Measurements from ENCODE around the gene CCDC50.

The CCDC50 gene, protein sequence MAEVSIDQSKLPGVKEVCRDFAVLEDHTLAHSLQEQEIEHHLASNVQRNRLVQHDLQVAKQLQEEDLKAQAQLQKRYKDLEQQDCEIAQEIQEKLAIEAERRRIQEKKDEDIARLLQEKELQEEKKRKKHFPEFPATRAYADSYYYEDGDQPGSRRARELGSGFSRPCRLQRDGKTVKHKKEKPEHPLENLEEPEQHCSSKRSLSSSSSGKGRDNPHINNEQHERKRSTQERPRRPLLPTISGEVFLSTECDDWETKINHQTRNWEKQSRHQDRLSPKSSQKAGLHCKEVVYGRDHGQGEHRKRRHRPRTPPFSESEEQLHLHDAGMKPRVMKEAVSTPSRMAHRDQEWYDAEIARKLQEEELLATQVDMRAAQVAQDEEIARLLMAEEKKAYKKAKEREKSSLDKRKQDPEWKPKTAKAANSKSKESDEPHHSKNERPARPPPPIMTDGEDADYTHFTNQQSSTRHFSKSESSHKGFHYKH

DNA sequence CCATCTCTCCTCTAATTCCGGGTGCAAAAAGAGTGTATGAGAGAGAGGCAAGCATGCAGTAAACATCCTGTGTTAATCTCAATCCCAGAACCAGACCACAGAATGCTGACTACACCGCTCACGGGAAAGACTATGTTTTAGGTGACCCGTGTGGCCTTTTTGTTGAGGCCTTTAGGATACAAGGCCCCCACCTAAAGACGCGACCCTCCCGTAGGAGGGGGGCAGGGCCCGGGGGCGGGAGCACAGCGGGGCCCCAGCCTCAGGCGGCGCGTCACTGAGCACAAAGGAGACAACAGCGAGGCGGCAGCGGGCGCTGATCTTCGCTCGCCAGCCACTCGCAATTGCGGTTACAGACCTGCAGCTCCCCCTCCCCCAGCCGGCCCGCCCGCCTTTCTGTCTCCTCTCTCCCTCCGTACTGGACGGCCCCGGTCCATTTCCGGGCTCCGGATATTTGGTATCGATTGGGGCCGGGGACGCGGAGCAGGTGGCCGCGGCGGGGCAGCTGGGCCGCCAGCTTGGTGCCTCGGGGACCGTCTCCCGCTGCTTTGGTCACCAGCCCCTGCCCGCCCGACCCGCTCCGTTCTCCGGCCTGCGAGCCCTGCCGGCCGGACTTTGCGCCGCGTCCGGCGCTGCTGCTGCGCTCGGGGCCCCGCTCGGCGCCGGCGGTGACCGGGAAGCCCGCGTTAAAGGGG, at the start of gene CCDC50:
Gene CCDC50, plus strand, starts transcription at position 433 of the 692 bp plus-strand sequence. CDS start 281 bp downstream, outside the sequence.
- H3K9ac ChIP-seq (ENCODE audit: low read depth, low read length) = peak within 1 kb of the TSS; percentile 86
- no peaks in the 10 kb centered on the region for H3K36me3 ChIP-seq (ENCODE audit: insufficient read depth, low read length)

DNA sequence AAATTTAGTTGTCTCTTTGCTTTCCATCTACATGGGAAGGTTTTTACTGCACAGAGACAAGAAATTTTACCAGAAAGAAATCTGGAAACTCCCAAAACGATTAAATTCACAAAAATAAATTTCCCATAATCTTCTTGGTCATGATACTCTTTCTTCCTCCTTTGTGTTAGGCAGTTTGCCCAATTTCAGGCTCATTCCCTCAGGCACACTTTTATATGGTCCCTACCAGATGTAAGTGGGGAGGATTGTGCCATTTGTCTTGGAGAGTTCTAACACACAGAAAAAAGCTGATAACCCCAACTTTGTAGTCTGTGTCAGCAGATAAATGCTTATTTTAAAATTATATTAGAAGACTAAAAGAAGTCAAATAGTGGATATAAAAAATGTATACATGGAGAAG, 49.1 kb upstream of the CCDC50 start:
- H3K36me3 ChIP-seq (ENCODE audit: insufficient read depth, low read length) = no peaks in the 10 kb centered on the region
- H3K9me3 ChIP-seq (ENCODE audit: control insufficient read depth, insufficient read depth, low read length) = no peaks in the 10 kb centered on the region
- no peaks in the 10 kb centered on the region for H3K4me1 ChIP-seq (ENCODE audit: insufficient read depth, low read length)
- H3K9ac ChIP-seq (ENCODE audit: low read depth, low read length) = no peak overlapping the region

More for the DNA sequence above, at the start of gene CCDC50:
- Histone ChIP-seq H3K4me1 (ENCODE audit: insufficient read depth, low read length) (peaks cover 20% of the 10 kb centered on the region), H3K9me3 (ENCODE audit: control insufficient read depth, insufficient read depth, low read length) (no peaks in the 10 kb centered on the region)

DNA sequence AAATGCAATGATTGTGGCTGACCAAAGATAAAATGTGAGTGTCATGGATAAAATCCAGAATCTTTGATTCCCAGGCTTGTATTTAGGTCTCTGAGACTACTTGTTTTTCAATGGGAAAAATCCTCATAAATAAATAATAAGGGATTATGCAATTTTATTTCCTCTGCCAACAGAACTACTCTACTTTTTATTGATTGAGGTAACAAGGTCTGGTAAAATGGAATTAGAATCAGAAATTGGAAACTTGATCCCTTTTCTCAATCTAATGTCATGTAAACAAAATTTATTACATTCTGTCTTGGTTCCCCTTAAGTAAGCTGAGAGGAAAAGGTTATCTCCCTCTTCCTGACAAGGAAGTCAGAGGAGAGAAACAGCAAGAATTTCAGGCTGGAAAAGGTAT, 48.3 kb upstream of the CCDC50 start:
- H3K36me3 ChIP-seq (ENCODE audit: insufficient read depth, low read length) = no peaks in the 10 kb centered on the region
- no peak overlapping the region for H3K9ac ChIP-seq (ENCODE audit: low read depth, low read length)
- no peaks in the 10 kb centered on the region for H3K9me3 ChIP-seq (ENCODE audit: control insufficient read depth, insufficient read depth, low read length)
- H3K4me1 ChIP-seq (ENCODE audit: insufficient read depth, low read length) = no peaks in the 10 kb centered on the region

DNA sequence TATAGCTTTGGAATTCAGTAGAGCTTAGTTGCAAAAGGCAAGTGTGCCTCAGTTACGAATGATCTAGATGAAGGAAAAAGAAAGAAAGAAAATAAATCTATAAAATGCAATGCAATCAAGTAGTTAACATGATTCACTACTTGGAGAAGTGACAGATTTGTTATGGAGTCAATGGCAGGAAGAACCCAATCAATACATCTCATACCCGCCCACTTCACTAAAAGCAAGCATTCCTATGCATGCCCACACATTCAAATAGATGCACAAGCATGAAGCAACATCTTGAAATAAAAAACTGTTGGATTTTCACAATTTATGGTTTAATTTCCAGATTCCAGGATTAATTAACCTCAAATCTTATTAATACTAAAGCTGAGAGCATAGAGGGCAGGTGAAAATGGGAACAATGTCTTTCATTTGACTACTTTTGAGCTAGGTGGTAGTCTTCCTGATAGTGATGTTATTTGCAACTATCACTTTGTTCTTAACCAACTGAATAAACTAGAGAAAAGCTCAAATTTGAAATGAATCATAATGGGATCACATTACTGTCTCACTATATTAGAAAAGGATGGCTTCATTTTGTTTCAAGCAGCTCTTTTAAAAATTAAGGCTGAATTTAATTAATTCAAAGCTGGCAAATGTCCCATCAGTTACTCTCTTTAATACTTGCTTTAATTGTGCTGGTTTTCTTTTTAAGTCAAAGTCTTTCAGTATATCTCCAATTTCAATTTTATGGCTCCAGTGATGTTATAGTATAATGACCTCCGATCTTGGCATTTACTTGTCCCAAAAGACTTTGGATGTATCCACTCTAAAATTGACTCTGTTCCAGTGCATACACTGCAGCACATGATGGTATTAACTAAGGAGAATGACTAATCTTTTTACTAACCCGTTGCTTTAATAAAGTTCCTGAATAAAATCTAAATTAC, 46.7 kb upstream of the CCDC50 start:
- no peak overlapping the region for H3K9ac ChIP-seq (ENCODE audit: low read depth, low read length)
- H3K9me3 ChIP-seq (ENCODE audit: control insufficient read depth, insufficient read depth, low read length) = no peaks in the 10 kb centered on the region
- no peaks in the 10 kb centered on the region for H3K4me1 ChIP-seq (ENCODE audit: insufficient read depth, low read length)
- H3K36me3 ChIP-seq (ENCODE audit: insufficient read depth, low read length) = no peaks in the 10 kb centered on the region

DNA sequence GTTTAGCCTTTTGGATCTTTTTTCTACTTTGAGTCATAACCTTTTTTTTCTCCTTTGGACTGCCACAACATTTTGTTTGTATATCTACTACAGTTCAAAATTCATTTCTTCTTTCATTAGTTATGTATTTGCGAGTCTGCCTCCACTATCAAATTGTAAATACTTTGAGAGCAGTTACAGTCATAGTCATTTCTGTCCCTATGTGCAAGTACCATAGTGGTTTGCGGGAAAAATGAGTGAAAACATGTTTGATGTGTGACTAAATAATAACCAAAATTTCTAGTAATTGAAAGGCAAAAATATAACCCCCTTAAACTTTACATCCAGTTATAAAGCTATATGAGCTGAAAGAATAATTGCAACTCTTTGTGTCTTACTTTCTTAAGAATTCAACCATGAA, 45.8 kb upstream of the CCDC50 start:
- no peaks in the 10 kb centered on the region for H3K9me3 ChIP-seq (ENCODE audit: control insufficient read depth, insufficient read depth, low read length)
- no peaks in the 10 kb centered on the region for H3K36me3 ChIP-seq (ENCODE audit: insufficient read depth, low read length)
- no peaks in the 10 kb centered on the region for H3K4me1 ChIP-seq (ENCODE audit: insufficient read depth, low read length)
- H3K9ac ChIP-seq (ENCODE audit: low read depth, low read length) = no peak overlapping the region

DNA sequence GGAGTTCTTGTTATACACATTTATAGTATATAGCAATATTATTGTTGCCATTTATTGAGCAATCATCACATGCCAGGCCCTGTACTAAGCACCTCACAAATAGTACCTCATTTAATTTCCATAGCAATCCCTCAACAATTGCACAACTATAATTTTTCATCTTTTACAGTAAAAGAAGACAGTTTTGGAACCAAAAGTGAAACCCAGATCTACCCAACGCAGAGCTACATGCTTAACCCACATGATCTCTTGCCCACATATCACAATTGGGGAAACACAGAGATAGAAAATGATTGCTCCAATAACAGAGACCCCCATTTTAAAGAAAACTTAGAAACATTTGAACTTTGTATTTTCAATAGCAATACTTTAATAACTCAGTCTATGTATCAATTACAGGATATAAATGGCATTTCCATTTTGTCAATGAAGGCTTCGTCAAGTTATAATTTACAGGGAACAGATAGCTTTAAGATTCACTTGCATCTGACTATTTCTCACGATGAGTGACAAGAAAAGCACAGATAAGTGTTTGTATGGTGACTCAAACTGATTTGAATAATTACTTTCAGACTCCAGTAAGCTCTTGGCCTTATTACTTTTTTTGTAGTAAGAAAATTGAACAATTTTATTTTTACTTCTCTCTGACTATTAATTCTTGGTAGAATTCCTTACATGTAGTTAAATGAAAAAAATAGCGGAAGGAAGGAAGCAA, 38.7 kb upstream of the CCDC50 start:
- H3K36me3 ChIP-seq (ENCODE audit: insufficient read depth, low read length) = no peaks in the 10 kb centered on the region
- H3K4me1 ChIP-seq (ENCODE audit: insufficient read depth, low read length) = no peaks in the 10 kb centered on the region
- H3K9ac ChIP-seq (ENCODE audit: low read depth, low read length) = no peak overlapping the region
- H3K9me3 ChIP-seq (ENCODE audit: control insufficient read depth, insufficient read depth, low read length) = no peaks in the 10 kb centered on the region

DNA sequence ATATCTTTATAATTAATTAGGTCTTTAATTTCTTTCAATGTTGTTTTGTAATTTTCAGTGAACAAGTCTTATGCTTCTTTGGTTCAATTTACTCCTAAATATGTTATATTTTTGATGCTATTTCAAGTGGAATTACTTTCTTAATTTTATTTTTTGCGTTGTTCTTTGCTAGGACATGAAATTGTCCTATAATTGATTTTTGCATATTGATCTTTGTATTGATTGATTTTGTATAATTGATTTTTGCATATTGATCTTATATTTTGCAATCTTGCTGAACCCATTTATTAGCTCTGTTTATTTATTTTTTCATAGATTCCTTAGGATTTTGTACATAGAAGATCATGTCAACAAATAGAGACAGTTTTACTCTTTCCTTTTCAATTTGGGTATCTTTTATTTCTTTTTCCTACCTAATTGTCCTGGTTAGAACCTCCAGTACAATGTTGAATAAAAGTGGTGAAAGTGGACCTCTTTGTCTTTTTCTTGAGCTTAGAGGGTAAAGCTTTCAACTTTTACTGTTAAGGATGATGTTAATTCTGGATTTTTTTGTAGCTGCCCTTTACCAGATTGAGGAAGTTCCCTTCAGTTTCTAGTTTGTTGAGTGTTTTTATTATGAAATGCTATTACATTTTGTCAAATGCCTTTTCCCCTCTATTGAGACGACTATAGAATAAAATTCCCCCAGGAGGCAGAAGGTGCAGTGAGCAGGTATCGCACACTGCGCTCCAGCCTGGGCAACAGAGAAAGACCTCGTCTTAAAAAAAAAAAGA, 36.8 kb upstream of the CCDC50 start:
- H3K9ac ChIP-seq (ENCODE audit: low read depth, low read length) = no peak overlapping the region
- H3K9me3 ChIP-seq (ENCODE audit: control insufficient read depth, insufficient read depth, low read length) = no peaks in the 10 kb centered on the region
- H3K36me3 ChIP-seq (ENCODE audit: insufficient read depth, low read length) = no peaks in the 10 kb centered on the region
- no peaks in the 10 kb centered on the region for H3K4me1 ChIP-seq (ENCODE audit: insufficient read depth, low read length)

DNA sequence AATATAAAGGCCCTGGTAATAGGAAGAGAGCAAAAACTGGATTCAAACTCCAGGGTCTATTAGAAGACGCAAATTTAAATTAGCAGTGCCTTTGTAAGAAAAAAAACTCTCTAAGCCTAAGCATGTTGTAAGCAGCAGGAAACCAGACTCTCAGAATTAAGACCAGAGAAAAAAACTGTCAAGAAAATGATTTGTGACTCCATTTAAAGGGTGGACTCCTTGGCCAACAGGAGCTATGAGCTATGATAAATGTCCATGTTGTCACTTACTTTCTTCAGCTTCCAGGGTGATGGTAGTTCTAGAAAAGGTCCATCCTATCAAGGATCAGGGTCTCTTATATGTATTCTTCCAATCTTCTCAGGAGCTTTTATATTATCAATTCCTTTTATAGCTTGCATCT, 34.9 kb upstream of the CCDC50 start:
- Histone ChIP-seq H3K9ac (ENCODE audit: low read depth, low read length) (no peak overlapping the region), H3K4me1 (ENCODE audit: insufficient read depth, low read length) (no peaks in the 10 kb centered on the region), H3K36me3 (ENCODE audit: insufficient read depth, low read length) (no peaks in the 10 kb centered on the region), H3K9me3 (ENCODE audit: control insufficient read depth, insufficient read depth, low read length) (no peaks in the 10 kb centered on the region)

DNA sequence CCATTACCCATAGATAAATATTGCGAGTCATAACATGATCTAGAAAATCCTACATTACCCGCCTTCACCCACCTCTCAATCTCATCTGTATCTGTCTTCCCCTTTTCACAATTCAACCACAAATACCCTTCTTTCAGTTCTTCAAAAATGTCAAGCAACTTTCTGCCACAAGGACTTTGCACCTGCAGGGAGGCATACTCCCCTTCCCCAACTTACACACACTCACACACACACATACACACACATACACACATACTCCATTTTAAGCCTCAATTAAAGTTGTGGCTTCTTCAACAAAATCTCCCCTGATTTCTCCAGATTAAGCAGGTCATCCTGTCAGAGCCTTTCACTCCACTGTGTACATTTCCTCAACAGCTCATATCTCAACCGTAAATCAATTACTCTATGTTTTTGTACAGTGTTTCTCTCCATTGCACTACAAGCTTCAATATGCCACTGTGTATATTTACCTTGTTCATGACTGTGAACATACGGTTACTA, 33.1 kb upstream of the CCDC50 start:
- no peaks in the 10 kb centered on the region for H3K9me3 ChIP-seq (ENCODE audit: control insufficient read depth, insufficient read depth, low read length)
- H3K4me1 ChIP-seq (ENCODE audit: insufficient read depth, low read length) = no peaks in the 10 kb centered on the region
- H3K36me3 ChIP-seq (ENCODE audit: insufficient read depth, low read length) = no peaks in the 10 kb centered on the region
- H3K9ac ChIP-seq (ENCODE audit: low read depth, low read length) = no peak overlapping the region

DNA sequence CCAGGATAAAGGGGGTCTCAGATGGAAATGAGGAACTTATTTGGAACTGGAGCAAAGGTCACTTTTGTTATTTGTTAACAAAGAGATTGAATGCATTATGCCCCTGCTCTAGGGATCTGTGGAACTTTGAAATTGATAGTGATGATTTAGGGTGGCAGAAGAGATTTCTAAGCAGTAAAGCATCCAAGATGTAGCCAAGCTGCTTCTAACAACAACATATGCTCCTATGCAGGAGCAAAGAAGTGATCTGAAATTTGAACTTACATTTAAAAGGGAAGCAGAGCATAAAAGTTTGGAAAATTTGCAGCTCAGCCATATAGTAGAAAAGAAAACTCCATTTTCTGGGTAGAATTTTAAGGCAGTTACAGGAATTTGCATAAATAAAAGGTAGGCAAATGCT, 30.3 kb upstream of the CCDC50 start:
- Histone ChIP-seq H3K9me3 (ENCODE audit: control insufficient read depth, insufficient read depth, low read length) (no peaks in the 10 kb centered on the region), H3K4me1 (ENCODE audit: insufficient read depth, low read length) (peaks cover 7% of the 10 kb centered on the region; the same call in 1 of the 2 replicates), H3K9ac (ENCODE audit: low read depth, low read length) (no peak overlapping the region), H3K36me3 (ENCODE audit: insufficient read depth, low read length) (no peaks in the 10 kb centered on the region)

DNA sequence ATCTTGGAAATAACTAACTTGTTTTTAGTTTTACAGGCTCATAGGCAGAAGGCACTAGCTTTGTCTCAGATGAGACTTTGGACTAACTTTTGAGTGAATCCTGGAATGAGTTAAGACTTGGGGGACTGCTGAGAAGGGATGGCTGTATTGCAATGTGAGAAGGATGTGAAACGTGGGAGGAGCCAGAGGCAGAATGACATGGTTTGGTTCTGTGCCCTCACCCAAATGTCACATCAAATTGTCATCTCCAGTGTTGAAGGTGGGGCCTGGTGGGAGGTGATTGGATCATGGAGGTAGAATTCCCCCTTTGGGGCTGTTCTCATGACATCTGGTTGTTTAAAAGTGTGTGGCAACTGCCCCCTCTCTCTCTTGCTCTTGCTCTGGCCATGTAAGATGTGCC, 28.8 kb upstream of the CCDC50 start:
- no peaks in the 10 kb centered on the region for H3K36me3 ChIP-seq (ENCODE audit: insufficient read depth, low read length)
- peaks cover 7% of the 10 kb centered on the region; the same call in 1 of the 2 replicates for H3K4me1 ChIP-seq (ENCODE audit: insufficient read depth, low read length)
- H3K9ac ChIP-seq (ENCODE audit: low read depth, low read length) = no peak overlapping the region
- H3K9me3 ChIP-seq (ENCODE audit: control insufficient read depth, insufficient read depth, low read length) = no peaks in the 10 kb centered on the region

DNA sequence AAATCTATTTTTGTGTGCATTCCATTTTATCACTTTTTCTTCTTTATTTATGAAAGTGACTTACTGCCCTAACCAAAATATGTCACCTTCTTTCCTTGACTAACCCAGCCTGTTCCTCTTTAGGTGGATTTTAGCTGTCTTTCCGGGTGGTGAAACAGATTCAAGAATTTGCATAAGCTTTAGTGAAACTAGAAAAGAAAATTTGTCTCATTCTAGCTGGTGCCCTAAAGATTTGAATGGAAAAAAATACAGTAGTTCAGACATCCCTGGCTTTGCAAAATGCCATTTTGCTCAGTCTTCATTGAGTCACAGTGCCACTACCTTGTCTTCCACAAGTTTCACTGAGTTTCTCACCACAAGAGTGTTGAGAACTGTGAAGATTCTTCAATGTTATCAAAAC, 28.2 kb upstream of the CCDC50 start:
- no peaks in the 10 kb centered on the region for H3K9me3 ChIP-seq (ENCODE audit: control insufficient read depth, insufficient read depth, low read length)
- H3K4me1 ChIP-seq (ENCODE audit: insufficient read depth, low read length) = peaks cover 7% of the 10 kb centered on the region; the same call in 1 of the 2 replicates
- H3K9ac ChIP-seq (ENCODE audit: low read depth, low read length) = no peak overlapping the region
- H3K36me3 ChIP-seq (ENCODE audit: insufficient read depth, low read length) = no peaks in the 10 kb centered on the region
